CD4-positive, alpha-beta T cell treated with Interleukin-17A for 4 hours (primary cell): ENCODE data around the gene ANKFY1.
A peak's percentile ranks its signal among the peaks of the same experiment; 100 is the strongest.
"Not testable (repeated sequence)": the region's sequence is repeated elsewhere in the genome, so short reads cannot be mapped to it uniquely, and the experiment has no call there.

Experiments
- DNase-seq: peaks from one replicate; pipeline ENCODE4 v3.0.0-alpha.2; 2020; ENCODE audit warnings: mixed read lengths

ANKFY1 gene

DNA sequence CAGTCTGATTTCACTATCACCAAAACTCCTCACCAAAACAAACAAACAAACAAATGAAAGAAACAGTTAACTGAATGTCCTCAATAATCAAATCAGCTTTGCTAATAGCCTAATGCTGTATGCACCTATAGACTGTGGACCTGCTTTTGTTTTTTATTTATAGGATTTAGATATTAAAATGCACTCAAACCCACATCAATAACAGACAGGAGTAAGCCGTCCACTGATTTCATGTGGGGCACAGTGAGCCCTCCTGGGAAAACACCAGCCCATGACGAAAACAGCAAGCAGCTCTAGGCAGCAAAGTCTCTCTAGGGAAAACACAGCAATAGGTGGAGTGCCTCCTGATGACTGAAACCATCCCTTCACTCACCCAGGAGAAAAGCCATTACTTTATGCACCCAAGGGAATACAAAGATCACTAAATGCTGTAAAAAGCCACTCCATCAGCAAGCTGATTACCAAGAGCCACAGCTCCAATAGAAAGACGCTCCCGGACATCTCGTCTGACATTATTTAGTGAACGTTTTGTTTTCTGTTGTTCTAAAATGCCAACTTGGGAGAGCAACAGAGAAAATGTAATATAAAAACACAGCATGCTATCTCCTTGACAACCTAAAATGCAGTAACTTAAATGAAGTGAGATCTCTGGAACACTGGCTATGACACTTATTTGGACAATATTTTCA lies 47.8 kb downstream of the ANKFY1 start:
- DNase-seq, result no peak

DNA sequence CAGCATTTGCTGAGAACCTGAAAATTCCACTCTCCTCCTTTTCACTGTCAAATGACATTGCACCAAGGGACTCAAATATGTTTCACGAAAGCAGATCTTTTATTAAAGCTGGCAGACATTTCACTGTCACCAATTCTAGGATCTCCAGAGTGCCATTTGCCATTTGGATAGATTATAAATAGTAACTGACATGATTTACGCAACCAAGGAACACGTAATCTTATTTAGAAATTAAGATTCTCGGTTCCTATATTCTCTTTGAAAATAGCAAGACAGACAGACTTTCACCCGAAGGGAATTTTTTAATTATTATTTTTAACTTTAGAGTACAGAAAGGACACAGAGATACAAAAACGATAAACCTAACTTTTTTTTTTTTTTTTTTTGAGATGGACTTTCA lies 49.6 kb downstream of the ANKFY1 start:
- no peak for DNase-seq

DNA sequence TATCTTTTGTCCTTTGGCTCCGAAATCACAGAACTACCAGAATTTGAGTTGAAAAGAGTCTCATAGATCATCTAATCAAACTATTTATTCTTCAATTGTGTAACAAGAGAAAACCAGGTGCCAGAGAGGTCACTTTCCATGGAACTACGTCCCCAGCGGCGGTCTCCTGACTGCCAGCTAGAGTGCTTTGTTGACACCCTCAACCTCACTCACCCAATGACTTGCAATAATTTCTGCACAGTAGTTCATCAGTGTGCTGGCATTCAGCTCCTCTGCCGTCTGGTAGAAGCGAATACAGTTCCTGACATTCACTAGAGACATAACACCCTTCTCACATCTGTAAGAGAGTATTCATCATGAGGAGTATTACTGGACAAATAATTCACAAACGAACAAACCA lies 54.2 kb downstream of the ANKFY1 start:
- DNase-seq, result no peak

DNA sequence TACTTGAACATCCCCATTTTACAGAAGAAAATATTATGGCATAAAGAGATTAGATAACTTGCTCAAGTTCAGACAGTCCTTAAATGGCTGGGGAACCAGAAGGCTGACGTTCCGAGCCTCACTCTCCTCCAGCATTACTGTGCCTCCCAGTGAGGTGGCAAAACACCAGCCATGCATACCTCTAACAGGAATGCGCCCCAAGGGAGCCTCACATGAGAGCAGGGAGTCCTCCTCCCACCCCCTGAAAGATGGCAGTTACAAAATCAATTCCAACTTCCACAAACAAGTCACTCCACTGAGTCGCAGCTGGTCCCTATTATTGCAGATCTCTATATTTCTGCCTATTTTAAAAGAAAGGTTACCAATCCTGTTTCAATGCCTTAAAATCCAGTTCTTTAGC lies 55.5 kb downstream of the ANKFY1 start:
- DNase-seq, result no peak

DNA sequence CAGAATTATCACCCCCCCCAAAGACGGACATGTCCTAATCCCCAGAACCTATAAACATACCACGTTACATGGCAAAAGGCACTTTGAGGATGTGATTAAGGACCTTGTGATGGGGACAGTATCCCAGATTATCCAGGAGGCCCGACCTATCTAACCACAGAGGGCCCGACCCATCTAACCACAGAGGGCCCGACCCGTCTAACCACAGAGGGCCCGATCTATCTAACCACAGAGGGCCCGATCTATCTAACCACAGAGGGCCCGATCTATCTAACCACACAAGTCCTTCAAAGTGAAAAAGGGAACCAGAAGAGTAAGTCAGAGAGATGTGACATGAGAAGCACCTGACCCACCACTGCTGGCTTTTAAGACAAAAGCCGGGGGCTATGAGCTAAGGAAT lies 56.8 kb downstream of the ANKFY1 start:
- DNase-seq, result no peak

DNA sequence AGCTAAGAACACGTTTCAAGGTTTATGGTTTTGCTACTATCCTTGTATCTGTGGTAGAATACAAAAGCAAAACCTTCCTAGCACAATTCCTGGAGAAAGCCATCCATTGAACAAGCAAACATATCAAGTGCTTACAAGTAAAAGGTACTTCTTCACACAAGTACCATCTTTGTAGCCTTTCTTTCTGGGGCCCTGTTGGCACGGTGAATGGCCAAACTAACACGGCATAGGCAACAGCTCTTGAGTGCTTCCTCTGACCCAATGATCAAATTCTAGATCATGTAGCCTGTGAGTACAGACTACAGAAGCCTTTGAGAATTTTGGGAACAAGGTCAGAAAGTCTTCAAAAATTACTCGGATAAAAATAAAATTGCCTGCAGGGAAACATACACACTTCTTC lies 57.9 kb downstream of the ANKFY1 start:
- DNase-seq, result no peak

DNA sequence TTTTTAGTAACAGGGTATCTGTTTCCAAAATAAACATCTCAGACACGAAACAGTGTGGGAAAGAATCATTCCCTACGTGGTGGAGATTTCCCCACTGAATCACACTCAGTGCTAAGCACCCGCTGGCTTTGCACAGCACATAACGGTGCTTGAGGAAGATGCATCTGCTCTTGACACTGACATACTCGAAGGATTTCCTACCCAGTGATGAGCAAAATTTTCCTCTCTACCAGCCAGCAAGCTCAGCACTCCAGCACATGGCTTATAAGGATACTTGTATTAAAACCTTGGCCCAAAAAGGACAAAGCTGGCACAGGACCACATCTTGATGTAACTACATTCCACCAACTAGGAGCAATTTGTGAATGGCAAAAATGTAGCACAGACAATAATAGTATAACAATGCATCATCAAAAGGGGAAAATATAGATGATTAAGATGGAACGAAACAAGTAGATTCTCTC lies 59.0 kb downstream of the ANKFY1 start:
- DNase-seq, result no peak

DNA sequence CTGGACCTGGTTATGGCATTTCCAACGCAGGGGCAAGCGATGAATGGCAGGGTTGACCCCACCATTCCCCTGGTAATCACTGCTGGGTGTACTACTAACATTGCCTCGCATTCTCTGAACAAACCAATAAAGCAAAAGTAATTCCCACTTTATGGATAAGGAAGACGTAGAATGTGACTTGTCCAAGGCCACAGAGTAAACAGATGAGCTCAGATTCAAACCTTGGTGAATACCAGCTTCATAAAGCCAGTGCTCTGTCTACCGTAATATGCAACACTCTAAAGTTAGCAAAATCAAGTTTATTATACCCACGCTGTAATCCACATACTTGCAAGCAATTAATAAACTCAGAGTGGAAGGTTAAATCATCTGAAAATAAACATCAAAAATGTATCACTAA lies 59.6 kb downstream of the ANKFY1 start:
- DNase-seq, result no peak

DNA sequence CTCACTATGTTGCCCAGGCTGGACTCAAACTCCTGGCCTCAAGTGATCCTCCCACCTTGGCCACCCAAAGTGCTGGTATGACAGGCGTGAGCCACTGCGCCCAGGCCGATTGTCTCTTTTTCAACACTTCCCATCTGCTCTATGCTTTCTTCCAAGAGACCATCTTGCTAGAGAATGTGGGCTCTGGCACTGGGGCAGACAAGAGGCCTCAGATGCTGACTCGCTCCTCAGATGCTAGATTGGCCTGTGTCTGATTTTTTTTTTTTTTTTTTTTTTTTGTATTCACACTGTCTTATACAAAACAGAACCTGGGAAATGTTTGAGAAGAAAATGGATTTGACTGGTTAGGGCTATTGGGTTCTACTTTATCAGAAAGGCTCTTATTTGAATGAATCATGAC lies 62.6 kb downstream of the ANKFY1 start:
- DNase-seq, result no peak

DNA sequence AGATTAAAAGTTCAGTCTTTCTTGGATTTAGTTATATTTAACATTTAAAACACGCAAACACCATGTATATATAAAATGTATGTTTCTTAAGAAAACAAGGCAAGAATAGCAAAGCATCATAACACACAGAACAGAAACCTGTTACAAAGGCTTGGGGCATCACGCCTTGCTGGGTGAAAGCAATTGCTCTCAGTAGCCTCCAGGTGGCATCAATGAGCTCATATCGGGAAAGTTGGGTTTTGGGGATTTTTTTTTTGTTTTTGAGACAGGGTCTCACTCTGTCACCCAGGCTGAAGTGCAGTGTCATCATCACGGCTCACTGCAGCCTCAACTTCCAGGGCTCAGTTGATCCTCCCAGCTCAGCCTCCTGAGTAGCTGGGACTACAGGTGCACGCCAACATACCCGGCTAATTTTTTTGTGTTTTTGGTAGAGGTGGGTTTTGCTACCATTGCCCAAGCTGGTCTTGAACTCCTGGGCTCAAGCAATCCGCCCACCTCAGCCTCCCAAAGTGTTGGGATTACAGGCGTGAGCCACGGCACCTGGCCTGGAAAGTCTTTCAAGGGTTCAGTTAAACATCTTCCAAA lies 63.9 kb downstream of the ANKFY1 start:
- DNase-seq, result peak; percentile 52

DNA sequence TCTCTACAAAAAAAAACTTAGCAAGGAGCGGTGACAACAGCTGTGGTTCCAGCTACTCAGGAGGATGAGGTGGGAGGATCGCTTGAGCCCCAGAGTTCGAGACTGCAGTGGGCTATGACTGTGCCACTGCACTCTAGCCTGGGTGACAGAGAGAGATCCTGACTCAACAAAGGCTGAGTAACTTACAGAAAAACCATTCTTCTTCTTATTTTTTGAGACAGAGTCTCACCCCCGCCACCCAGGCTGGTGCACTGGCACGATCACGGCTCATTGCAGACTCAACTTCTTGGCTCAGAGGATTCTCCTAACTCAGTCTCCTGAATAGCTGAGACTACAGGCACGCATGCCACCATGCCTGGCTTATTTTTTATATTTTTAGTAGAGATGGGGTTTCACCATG lies 64.8 kb downstream of the ANKFY1 start:
- no peak for DNase-seq

DNA sequence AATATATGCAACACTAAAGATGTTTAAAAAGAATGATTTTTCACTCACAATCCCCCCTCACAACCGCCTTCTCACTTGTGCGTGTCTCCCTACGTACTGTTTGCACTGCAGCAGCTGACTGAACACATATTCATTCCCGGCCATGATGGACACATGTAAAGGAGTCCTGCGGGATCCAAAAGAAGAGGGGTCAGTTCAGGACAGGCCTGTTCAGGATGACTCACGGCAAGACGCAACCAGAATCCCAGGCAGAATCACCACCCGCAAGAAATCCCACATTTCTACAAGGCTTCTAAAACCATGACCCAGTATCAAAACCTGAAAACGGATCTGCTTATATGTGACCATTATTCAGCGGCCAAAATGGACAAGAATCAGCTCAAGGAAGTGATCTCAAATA lies 68.5 kb downstream of the ANKFY1 start:
- DNase-seq, result no peak

DNA sequence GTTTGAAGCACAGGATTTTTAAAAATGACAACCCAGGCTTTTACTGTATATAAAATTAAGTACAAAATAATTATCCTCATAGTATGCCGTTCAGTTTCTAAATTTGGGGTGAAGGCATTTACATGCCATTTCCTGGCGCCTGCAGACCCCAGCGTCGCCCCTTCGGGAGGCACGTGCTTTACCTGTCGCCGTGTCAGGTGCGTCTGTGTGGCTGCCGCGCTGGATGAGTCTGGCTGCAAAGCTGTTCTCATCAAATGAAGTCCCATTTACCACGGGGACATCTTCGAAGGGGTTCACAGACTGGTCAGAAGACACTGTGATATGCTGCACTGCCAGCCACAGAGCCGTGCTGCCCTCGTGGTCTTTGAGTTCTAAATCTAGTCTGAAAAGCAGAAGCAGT lies 69.0 kb downstream of the ANKFY1 start:
- no peak for DNase-seq

DNA sequence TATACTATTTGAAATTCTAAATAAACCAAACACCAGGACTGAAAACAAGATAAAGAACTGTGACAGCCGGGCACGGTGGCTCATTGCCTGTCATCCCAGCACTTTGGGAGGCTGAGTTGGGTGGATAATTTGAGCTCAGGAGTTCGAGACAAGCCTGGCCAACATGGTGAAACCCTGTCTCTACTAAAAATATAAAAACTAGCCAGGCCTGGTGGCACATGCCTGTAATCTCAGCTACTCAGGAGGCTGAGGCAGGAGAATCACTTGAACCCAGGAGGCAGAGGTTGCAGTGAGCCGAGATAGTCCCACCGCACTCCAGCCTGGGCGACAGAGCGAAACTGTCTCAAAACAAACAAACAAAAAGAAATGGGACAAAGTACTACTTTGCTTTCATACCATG lies 73.0 kb downstream of the ANKFY1 start:
- DNase-seq, result not testable (repeated sequence)

DNA sequence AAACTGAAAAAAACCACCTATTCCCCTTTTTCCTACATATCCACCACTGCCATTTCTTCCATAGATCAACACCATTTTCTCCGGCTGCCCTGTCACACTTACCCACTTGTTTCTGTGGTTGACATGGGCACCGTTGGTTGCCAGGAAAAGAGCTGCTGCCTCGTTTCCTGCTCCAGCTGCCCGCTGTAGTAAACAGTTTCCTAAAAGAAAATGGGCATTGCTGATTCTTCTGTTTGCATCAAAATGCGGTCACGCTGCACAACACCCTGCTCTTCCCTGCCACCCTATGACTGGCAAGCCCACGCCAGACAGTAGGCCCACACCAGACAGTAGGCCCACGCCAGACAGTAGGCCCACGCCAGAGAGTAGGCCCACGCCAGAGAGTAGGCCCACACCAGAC lies 74.5 kb downstream of the ANKFY1 start:
- DNase-seq, result peak; percentile 24

DNA sequence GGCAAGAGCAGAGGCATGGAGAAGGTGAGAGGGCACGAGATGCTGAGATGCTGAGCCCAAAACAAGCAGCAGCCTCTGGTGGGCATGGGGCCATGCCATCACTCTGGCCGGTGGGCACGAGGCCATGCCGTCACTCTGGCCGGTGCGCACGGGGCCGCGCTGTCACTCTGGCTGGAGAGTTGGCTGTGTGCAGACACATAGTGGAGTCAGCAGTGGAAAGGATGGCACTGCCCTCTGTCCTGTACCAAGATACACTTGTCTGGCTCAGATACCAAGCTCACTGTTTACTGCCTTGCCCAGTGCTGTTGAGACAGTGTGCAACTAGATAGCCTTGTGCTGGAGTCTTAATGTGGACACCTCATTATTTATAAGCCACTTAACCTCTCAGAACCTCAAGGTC lies 75.7 kb downstream of the ANKFY1 start:
- DNase-seq, result no peak

DNA sequence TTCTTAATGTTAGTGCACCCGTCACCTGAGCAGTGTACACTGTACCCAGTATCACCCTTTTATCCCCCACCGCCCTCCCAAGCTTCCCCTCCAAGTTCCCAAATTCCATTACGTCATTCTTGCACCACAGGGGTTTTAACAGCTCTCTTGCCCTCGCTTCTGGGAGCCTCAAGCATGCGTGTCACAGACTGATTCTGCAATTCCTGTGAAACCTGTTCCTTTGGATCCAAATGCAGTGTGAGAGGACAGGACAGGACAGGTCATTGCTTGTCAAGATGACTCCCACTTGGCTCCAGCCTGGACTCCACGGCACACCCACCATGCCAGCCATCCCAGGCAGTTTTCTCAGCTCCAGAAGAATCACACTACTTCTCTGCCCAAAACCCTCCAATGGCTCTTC lies 76.7 kb downstream of the ANKFY1 start:
- no peak for DNase-seq

DNA sequence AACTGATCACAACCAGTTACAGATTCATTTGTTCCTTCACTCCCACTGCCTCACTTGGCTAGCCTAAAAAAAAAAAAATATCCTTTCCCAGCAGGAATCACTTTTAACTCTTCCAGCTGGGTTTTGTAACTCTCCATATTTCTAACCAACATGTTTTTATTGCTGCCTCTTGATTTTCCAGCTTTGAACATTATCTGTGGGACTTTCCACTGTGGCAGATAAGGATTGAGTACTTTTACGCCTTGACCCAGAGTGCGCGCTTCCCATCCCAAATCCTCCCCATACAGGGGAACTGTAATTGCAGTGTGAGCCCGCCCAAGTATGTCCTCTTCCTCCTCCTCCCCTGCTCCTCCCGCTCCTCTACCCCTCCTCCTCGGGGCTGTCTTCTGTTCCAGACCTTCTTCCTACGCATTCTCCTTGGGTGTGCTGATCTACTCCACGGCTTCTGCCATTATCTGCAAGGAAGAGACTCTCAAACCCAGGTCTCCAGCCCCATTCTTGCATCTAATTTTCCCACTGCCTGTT lies 77.4 kb downstream of the ANKFY1 start:
- DNase-seq, result no peak

DNA sequence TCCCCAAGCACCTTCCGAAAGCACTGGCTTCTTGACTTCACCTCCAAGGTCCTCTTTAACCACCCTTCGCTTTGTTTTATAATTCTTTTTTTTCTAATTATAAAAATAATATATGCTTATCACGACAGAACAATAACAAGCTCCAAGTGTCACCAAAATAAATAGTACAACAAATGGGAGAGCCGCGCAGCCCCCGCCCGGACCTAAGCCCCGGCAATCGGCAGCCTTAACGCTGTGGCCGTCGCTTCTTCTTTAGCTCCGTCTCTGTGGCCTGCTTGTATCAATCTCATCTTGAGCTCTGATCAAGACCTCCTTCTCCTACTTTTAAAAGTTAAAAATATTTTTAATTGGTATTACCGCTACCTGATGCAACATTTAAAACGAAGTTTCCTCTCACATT lies 78.1 kb downstream of the ANKFY1 start:
- DNase-seq, result no peak

DNA sequence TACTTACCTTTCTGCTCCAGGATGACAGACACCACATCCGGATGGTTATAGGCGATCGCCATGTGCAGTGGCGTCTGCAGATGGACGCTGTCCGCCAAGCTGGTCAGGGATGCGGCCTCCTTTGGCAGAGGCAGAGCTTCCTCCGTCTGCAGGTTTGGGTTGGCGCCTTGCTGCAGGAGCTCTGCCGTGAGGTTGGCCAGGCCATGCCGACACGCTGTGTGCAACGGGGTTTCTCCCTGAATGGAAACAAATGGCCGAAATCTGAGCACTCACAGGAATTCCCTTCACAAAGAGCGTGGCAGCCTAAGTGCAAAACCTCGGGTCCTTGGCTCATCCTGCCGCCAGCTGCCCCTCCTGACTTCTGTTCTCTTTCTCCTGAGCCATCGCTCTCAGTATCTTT lies 79.0 kb downstream of the ANKFY1 start:
- DNase-seq, result no peak

DNA sequence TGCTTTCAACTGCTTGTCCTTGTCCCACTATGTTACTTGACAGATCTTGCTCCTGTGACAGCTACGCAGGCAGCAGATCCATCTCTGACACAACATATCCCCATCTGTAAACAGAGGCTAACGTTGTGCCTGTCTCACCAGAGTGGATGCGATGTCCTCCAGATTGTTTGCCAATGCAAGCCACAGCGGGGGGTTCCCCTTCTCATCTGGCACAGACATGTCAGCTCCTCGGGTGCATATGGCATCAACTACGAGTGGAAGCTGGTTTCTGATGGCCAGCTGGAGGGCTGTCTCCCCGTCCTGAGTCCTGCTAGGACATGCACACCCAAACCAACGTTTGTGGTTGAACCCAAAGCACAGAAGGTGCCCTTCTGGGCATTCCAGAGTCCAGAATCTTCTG lies 81.7 kb downstream of the ANKFY1 start:
- DNase-seq, result no peak

DNA sequence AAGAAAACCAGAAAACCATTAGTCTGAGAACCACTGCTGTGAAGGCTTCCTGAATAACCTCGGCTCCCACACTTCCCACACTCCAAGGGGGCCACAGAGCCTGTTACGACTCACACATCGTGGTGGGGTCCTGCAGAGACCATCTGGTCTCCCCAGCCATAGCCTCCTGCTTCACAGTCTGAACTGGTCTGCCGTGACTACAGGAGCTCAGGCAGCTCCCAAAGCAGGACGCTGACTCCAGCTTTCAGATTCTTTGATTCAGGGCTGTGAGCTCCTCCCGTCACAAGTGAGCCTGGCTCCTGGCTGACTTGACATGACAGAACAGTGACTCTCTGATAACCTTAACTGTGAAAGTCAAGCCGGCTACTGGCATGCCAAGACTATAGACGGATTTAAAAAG lies 83.0 kb downstream of the ANKFY1 start:
- DNase-seq, result no peak

DNA sequence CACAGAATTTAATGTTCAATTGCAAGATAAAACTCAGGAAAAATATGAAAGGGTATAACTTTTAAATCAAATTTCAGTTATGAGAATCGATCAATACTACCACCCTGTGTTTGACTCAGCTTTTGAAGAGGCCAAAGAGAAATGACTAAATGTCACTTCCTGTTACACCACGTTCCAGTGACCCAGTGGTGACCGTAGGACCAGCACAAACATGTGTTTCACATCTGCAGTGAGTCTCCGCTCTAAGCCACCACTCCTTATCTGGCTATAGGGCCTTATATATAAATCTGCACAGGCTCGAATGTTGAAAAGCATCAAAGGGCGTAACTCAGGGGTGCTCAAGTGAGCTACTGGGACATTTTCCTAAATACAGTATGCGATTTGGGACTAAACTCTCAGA lies 84.7 kb downstream of the ANKFY1 start:
- no peak for DNase-seq

DNA sequence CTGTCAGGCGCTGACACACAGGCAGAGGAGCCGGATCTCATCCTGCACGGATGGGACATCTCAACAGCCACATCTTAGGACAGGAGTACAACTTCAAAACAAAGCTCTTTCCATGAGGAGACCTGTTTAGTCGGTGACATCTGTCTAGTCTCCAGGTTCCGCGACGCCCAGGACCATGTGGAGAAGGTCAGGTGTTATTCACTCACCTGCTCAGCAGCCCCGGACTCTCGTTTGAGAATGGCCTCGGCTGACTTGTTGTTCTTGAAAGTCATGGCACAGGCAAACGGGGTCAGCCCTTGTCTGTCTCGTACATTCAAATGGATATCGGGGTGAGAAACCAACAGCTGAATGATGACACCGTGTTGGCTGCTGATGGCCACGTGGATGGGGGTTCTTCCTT lies 85.1 kb downstream of the ANKFY1 start:
- DNase-seq, result no peak

DNA sequence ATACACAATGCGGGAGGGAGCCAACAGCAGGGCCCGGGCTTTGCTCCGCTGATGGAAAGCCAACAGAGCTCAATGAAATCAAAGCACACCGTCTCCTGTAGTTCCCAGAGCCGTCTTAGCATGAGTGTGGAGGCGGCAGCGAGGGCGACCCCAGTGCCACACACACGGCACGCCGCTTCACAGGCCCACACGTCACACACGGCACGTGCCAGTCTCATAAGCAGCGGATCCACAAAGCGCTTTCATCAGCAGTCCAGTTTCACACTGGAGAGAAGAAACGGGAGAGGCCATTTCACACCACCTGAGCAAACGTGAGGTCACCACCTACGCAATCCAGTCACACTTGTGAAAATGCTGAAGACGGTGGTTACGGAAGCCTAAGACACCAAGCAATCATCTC lies 86.0 kb downstream of the ANKFY1 start:
- DNase-seq, result no peak
